Inflammatory macrophage (primary cell): ENCODE results near the gene SLC1A5.

Experiments used
- DNase-seq, 2 donors: peaks; one replicate each; pipeline ENCODE4 v3.0.0-alpha.2; 2020 to 2022

Gene SLC1A5

GRCh38 chr19:46742926-46743480, 45.4 kb downstream of the SLC1A5 start:
- DNase-seq, result no peak

DNA sequence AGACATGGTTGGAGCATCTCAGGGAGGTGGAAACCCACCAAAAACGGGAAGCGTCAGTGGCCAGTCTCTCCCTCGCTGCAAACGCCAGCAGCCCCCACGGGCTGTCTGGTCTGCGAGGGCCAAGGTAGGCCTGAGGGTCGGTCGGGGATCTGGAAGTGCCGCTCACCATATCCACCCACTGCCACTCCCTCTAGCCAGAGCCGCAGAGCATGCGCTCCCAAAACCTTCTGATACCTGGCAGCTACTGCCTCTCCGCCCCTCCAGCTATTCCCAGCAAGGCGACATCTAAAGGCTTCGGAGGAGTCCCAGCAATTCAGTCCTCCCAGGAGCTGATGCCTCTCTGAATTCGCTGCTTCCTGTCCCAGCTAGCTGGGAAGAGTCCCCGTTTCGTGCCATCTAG, 46.9 kb downstream of the SLC1A5 start:
- no peak for DNase-seq

GRCh38 chr19:46739290-46739771, 49.1 kb downstream of the SLC1A5 start:
- no peak for DNase-seq

DNA sequence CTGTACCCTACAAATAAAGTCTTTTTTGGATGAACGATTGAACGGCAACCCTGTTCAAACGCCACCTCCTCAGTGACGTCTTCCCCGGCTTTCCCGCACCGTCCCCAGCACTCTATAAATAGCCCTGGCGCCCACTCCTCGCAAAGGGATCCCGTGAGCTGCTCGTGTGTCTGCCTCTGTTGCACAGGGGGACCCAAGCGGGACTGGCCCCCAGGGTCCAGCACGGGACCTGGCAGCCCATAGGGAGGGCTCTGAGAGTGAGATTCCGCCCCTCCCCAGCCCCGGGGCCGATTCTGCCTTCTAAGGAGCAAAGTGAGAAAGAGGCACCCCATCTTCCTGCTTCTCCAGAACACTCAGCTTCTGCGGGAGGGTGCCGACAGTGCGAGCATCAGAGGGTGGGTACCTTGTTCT, 50.6 kb downstream of the SLC1A5 start:
- DNase-seq, result no peak

DNA sequence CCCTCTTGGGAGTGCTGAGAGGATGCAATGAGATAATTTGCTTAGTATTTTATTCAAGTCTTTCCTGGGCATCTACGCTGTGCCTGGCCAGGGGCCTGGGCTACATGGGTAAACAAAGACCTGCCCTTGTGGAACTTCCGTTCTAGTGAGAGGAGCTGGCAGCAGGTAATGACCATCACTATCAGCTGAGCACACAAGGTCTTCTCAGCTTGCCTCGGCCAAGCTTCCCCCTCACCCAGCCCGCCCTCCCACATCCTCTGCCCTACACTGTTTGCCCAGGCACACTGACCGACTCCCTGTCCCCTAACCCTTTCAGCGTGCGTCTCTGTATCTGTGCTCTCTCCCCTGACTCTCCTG, 51.1 kb downstream of the SLC1A5 start:
- no peak for DNase-seq

- no peak for DNase-seq
These were observed 51.7 kb downstream of the SLC1A5 start for GRCh38 chr19:46736531-46737297.

DNA sequence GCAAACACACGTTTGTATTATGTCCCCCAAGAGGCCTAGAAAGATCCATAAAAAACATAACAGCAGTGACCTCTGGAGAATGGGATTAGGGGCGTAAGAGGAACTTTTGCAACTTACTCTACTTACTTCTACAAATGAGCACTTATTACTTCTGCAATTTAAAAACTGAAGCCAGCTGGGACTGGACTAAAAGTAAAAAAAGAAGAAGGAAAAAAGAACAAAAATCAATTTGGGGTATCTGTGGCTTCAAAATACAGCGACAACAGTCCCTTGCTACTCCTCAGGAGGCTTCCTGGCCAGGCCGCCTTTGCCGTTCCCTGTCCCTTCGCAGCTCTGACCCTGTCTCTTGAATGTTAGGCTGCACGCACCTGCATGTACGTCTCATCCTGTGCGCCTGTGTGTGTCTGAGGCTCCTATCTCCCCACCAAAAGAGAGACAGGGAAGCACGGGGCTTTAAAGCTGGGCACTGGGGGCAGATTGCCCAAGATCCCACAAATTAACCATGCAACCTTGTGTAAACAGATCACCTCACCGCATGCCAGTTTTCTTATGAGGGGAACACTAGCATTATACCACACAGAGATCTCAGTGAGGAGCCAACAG, 54.6 kb downstream of the SLC1A5 start:
- DNase-seq, result peak; percentile 41 to 73

DNA sequence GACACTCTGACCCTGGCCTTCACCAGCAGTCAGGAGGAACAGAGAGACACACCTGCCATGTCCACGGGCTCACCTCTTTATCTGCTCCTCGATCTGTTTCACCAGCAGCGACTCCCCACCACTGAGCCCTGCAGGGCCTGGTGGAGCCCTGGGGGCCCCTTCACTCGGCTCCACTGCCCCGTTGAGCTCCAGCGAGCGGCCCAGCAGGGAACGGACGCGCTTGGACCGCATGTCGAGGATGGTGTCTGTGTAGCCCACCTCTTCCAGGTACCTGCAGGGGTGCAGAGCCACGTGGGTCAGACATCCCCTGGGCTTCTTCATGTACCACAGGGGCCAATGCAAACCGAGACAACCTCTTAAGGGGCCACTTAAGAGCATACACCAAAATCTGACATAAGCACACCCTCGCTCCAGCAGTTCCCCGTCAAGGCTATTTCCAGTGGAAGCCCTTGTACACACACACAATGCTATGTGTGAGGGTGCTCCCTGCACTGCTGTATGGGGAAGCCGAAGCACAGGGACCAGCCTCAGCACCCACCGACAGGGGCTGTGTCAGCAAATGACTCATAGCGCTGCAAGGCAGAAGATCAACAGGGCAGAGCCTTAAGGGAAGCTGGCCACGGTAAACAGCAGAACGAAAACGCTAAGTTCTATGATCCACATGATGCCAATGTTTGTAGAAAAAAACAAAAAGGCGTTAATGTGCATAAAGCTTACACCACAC, 55.3 kb downstream of the SLC1A5 start:
- DNase-seq, result peak; percentile 95 to 97

DNA sequence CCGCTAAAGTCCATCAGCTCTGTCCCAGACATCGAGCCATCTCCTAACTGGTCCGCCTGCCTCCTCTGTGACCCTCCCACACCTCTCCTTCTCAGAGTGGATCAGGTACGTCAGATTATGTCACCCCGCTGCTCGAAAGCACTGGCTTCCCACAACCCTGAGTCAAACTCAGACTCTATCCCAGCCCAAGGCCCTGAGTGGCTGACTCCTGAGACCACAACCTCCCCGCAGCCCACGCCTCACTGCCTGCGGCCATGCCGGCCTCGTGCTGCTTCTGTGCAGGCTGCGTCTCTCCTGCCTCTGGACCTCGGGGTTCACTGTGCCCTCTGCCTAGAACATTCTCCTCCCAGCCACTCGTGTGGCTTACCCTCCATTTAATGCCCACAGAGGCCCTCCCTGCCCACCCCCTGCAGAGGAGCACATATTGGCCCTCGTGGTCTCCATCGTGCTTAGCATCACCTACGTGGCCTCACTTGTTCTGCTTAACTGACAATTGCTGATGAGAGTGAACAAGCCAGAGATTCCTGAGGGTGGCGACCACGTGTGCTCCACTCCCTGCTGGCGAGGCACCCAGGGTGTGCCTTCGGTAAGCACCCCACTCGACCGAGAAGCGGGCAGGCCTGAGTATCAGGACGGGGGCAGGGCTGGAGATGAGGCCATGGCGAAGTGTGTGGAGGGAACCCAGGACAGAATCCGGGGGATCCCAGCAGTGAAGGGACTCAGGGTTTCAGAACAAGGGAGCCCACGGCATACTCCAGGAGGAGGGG, 56.0 kb downstream of the SLC1A5 start:
- DNase-seq, result no peak

GRCh38 chr19:46731584-46731983, 56.8 kb downstream of the SLC1A5 start:
- DNase-seq, result peak; percentile 69 to 82

GRCh38 chr19:46731007-46731501, 57.3 kb downstream of the SLC1A5 start:
- peak; percentile 86 to 89 for DNase-seq

DNA sequence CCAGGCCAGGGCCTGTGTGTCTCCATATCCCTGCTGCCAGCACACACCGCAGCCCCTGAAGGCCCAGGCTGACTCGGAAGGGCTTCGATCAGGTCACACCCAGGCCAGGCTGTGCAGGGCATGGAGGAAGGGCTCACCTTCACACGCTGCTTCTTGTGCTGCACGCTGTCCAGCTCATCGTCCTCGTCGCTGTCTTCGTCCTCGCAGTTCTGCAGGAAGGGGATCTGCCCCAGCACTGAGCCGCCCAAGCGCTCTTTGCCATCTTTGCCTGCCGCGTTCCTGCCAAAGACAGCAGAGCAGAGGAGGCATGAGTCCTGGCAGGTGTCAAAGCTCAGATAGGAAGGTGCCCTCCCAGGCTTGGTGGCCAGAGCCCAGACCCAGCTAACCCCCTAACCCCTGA, 57.8 kb downstream of the SLC1A5 start:
- no peak for DNase-seq

- no peak for DNase-seq
These were observed 58.2 kb downstream of the SLC1A5 start for GRCh38 chr19:46730187-46730586.

DNA sequence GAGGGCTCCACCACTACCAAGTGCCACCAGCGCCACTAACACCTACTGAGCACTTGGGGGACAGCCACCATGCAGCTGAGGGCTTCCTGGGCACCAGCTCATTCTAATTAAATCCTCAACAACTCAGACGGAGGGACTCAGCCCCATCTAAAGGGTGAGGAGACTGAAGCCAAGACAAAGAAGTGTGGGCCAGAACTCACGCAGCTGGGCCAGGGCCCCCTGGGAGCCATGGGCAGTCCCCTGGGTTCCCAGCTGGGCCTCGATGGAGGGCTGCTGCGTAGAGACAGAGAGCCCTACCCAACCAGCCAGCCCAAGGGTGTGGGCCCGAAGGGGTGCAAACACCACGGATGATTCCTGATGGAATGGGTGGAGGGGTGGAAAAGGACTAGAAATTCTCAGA, 58.7 kb downstream of the SLC1A5 start:
- DNase-seq, result no peak

DNA sequence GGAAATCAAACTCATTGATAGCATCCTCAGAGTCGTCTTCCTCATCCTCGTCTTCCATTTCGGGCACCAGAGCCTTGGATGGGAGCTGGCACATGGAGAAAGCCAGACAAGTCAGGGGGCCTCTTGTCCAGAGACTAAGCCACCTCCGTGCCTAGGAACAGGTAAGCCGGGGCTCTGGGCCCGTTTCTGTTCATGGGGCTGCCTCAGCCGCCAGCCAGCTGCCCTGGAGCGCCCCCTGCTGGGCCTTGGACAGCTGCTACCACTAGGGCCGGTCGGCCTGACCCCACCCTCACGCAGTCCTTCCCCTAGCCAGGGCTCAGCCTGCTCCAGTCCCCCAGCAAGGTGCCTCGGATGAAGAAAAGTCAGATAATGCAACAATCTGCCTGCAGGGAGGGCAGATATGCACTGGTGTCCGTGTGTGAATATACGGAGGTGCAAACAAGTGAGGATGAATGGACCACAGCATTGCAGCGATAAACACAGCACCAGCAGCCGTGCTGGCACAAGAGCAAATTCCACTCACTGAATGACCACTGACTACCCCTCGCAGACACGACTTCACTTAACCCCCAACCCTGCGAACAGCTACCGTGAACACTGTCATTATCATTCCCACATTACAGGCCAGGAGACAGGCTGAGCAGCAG, 59.6 kb downstream of the SLC1A5 start:
- peak; percentile 65 to 71 for DNase-seq

- no peak for DNase-seq
These were observed 60.2 kb downstream of the SLC1A5 start for GRCh38 chr19:46728208-46728607.

- DNase-seq, result no peak
These were observed 60.6 kb downstream of the SLC1A5 start for GRCh38 chr19:46727757-46728156.

GRCh38 chr19:46726971-46727501, 61.4 kb downstream of the SLC1A5 start:
- no peak for DNase-seq

DNA sequence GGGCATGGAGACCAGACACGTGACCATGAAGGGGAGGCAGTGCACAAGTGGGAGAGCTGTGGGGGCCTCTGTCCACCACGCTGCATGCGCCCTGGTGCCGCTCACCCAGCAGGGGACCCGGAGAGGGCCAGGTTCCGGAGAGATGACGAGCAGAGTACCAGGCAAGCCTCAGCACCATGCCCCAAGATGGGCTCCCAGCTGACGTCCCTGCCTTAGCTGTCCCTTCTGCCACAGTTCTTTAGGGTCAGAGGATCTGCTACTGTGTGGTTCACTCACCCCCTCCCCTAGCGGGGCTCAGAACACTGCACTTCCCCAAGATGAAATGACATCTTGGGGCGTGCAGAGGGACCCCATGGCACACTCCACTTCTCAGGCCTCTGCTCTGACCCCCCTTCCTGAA, 61.8 kb downstream of the SLC1A5 start:
- no peak for DNase-seq

GRCh38 chr19:46725859-46726393, 62.5 kb downstream of the SLC1A5 start:
- DNase-seq, result no peak
